Kidney (tissue), 14 donors: ENCODE data around the gene IL1RAPL2. TPM values are rescaled to one million over a fixed set of nuclear protein-coding genes. Genes with fewer than 3 reads are reported as not detected.

Experiments used
- DNase-seq, 5 donors: peaks; one replicate each; pipeline ENCODE4 v3.0.0-alpha.2; 2013 to 2020
- FAIRE-seq: peaks from 2 replicates; lab custom pipeline; 2012; peaks lifted over from hg19 to GRCh38; lab: Jason Lieb, UNC
- H3K27ac ChIP-seq, 2 donors: one replicate each; pipeline ENCODE4 v1.7.0; 2013; ENCODE audit warnings: low read depth in 2 of 2, low read length in 2 of 2, inconsistent platforms in 1 of 2
- H3K27me3 ChIP-seq: one replicate; pipeline ENCODE4 v1.7.1; 2013; ENCODE audit warnings: low read length, inconsistent platforms; ENCODE audit not compliant: control insufficient read depth, insufficient read depth
- H3K36me3 ChIP-seq, 3 donors: one replicate each; pipeline versions ENCODE4 v1.7.0 to v1.7.1; 2013; ENCODE audit warnings: low read length in 3 of 3, control low read depth in 1 of 3, inconsistent platforms in 1 of 3; ENCODE audit not compliant: insufficient read depth in 3 of 3, control insufficient read depth in 2 of 3
- H3K4me1 ChIP-seq, 3 donors: one replicate each; pipeline versions ENCODE4 v1.7.0 to v1.7.1; 2013; ENCODE audit warnings: low read length in 3 of 3, inconsistent platforms in 1 of 3, low read depth in 1 of 3; ENCODE audit not compliant: control insufficient read depth in 2 of 3, insufficient read depth in 2 of 3
- H3K4me3 ChIP-seq, 3 donors: one replicate each; pipeline versions ENCODE4 v1.7.0 to v1.8.1; 2013; ENCODE audit warnings: low read length in 3 of 3, control low read depth in 1 of 3, inconsistent platforms in 1 of 3
- H3K9ac ChIP-seq, 3 donors: one replicate each; pipeline versions ENCODE4 v1.7.0 to v1.7.1; 2013; ENCODE audit warnings: low read length in 3 of 3, control low read depth in 1 of 3, inconsistent platforms in 1 of 3
- H3K9me3 ChIP-seq, 3 donors: one replicate each; pipeline versions ENCODE4 v1.7.0 to v1.7.1; 2013; ENCODE audit warnings: low read length in 3 of 3, control low read depth in 1 of 3, inconsistent platforms in 1 of 3; ENCODE audit not compliant: control insufficient read depth in 2 of 3, insufficient read depth in 1 of 3
- intact Hi-C: fragments of 100-400 bp; cut with DNase I; formaldehyde crosslinking; loops from one replicate; pipeline ENCODE4 v1.11.1; 2022
- polyA plus RNA-seq: library from polyadenylated mRNA; stranded (reverse); fragments of 350-450 nt; fragmentation: Illumina TruSeq; extraction: RNeasy Lipid Tissue Mini Kit (QIAGEN cat#74804); gene quantifications from one replicate; pipeline ENCODE4 v1.2.3, GENCODE V29; 2014; ENCODE audit warnings: low read depth, low replicate concordance; ENCODE audit not compliant: insufficient read depth
- total RNA-seq: library from RNA; stranded (reverse); fragmentation: NEBNext Ultra II Directional; extraction: Animal tissue kit (Norgen Biotek cat#: 25700); gene quantifications from one replicate; pipeline ENCODE4 v1.2.1, GENCODE V29; 2021
- TF ChIP-seq, protein P1 (sequence below): IDR thresholded peaks from 3 replicates; pipeline ENCODE4 v1.5.1; 2012; ENCODE audit warnings: mild to moderate bottlenecking, moderate library complexity, borderline replicate concordance; ENCODE audit not compliant: insufficient read depth; ENCODE audit errors: extremely low read depth
- donor health status: control.
- donor health status: control.
- donor health status: control.
- donor health status: control.
- donor health status: control.
- donor health status: DM: yes; HTN: yes; CAD: no.
- donor health status: Normal renal cell carcinoma (clear cell type).

IL1RAPL2 gene
- total and polyA plus RNA-seq, 2 donors from 2014 or later, result 0.13 to 0.25 TPM

GRCh38 chrX:105816517-105816916, 1250.5 kb downstream of the IL1RAPL2 start:
- intact Hi-C loops, result no loop called here
- H3K27me3 ChIP-seq, result peaks cover 10% of the 10 kb centered on the region
- FAIRE-seq, result no peak

More at GRCh38 chrX:105816517-105816916, 1250.5 kb downstream of the IL1RAPL2 start:
- TF ChIP-seq, protein P1, sequence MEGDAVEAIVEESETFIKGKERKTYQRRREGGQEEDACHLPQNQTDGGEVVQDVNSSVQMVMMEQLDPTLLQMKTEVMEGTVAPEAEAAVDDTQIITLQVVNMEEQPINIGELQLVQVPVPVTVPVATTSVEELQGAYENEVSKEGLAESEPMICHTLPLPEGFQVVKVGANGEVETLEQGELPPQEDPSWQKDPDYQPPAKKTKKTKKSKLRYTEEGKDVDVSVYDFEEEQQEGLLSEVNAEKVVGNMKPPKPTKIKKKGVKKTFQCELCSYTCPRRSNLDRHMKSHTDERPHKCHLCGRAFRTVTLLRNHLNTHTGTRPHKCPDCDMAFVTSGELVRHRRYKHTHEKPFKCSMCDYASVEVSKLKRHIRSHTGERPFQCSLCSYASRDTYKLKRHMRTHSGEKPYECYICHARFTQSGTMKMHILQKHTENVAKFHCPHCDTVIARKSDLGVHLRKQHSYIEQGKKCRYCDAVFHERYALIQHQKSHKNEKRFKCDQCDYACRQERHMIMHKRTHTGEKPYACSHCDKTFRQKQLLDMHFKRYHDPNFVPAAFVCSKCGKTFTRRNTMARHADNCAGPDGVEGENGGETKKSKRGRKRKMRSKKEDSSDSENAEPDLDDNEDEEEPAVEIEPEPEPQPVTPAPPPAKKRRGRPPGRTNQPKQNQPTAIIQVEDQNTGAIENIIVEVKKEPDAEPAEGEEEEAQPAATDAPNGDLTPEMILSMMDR, result no peak
- Histone ChIP-seq H3K27ac (no peak overlapping the region), H3K36me3 (no peaks in the 10 kb centered on the region), H3K9ac (no peak overlapping the region), H3K9me3 (no peaks in the 10 kb centered on the region), H3K4me1 (peaks cover 0 to under 1% (median 0%) of the 10 kb centered on the region in 3 donors), H3K4me3 (no peak overlapping the region)
- no peak for DNase-seq
